ENCODE measurements around the gene ROCK1. TPM values are rescaled to one million over a fixed set of nuclear protein-coding genes. Genes with fewer than 3 reads are reported as not detected.
"Not testable (repeated sequence)": the region's sequence is repeated elsewhere in the genome, so short reads cannot be mapped to it uniquely, and the experiment has no call there.

ROCK1 gene
- total RNA-seq, 2 experiments from 2014 or later = 63.8 to 65.1 TPM

- H3K4me3 Mint-ChIP-seq = no peak overlapping the region
- H3K27me3 Mint-ChIP-seq = no peaks in the 10 kb centered on the region
- H3K9me3 Mint-ChIP-seq (ENCODE audit: low read depth) = no peaks in the 10 kb centered on the region
- no peak for DNase-seq
- H3K27ac Mint-ChIP-seq = no peak overlapping the region
- peaks cover 43% of the 10 kb centered on the region for H3K36me3 Mint-ChIP-seq
- no peak for ATAC-seq
- CTCF ChIA-PET = no interaction called here
- H3K4me1 Mint-ChIP-seq = peaks cover 7% of the 10 kb centered on the region
Measured at GRCh38 chr18:20996418-20996817, 115.2 kb downstream of the ROCK1 start.

- H3K9me3 Mint-ChIP-seq (ENCODE audit: low read depth) = no peaks in the 10 kb centered on the region
- DNase-seq = no peak
- no peak overlapping the region for H3K27ac Mint-ChIP-seq
- peaks cover 33% of the 10 kb centered on the region for H3K36me3 Mint-ChIP-seq
- CTCF ChIA-PET = no interaction called here
- no peaks in the 10 kb centered on the region for H3K27me3 Mint-ChIP-seq
- no peak overlapping the region for H3K4me3 Mint-ChIP-seq
- no peaks in the 10 kb centered on the region for H3K4me1 Mint-ChIP-seq
- no peak for ATAC-seq
Measured at GRCh38 chr18:20988726-20989125, 122.9 kb downstream of the ROCK1 start.

GRCh38 chr18:20975077-20975476, 136.5 kb downstream of the ROCK1 start:
- no peak for ATAC-seq
- Mint-ChIP-seq H3K27ac (no peak overlapping the region), H3K36me3 (peaks cover 45% of the 10 kb centered on the region), H3K9me3 (ENCODE audit: low read depth) (no peaks in the 10 kb centered on the region), H3K4me1 (no peaks in the 10 kb centered on the region), H3K4me3 (no peak overlapping the region), H3K27me3 (no peaks in the 10 kb centered on the region)
- no peak for DNase-seq
- CTCF ChIA-PET = no interaction called here

GRCh38 chr18:20971886-20972267, 139.7 kb downstream of the ROCK1 start:
- ATAC-seq (no peak), DNase-seq (no peak)
- CTCF ChIA-PET = no interaction called here
- H3K27ac Mint-ChIP-seq = no peak overlapping the region
- H3K27me3 Mint-ChIP-seq = no peaks in the 10 kb centered on the region
- no peaks in the 10 kb centered on the region for H3K9me3 Mint-ChIP-seq (ENCODE audit: low read depth)
- peaks cover 30% of the 10 kb centered on the region for H3K36me3 Mint-ChIP-seq
- no peaks in the 10 kb centered on the region for H3K4me1 Mint-ChIP-seq
- H3K4me3 Mint-ChIP-seq = no peak overlapping the region

GRCh38 chr18:20966795-20967194, 144.8 kb downstream of the ROCK1 start:
- CTCF ChIA-PET = no interaction called here
- Mint-ChIP-seq H3K36me3 (peaks cover 28% of the 10 kb centered on the region), H3K27ac (no peak overlapping the region)

GRCh38 chr18:20963027-20963426, 148.6 kb downstream of the ROCK1 start:
- Mint-ChIP-seq H3K27me3 (no peaks in the 10 kb centered on the region), H3K4me3 (no peak overlapping the region), H3K4me1 (no peaks in the 10 kb centered on the region), H3K36me3 (peaks cover 26% of the 10 kb centered on the region), H3K27ac (no peak overlapping the region), H3K9me3 (ENCODE audit: low read depth) (no peaks in the 10 kb centered on the region)
- DNase-seq = no peak
- no peak for ATAC-seq
- CTCF ChIA-PET = no interaction called here

More at GRCh38 chr18:20966795-20967194, 144.8 kb downstream of the ROCK1 start:
- no peaks in the 10 kb centered on the region for H3K9me3 Mint-ChIP-seq (ENCODE audit: low read depth)
- H3K27me3 Mint-ChIP-seq = no peaks in the 10 kb centered on the region
- no peaks in the 10 kb centered on the region for H3K4me1 Mint-ChIP-seq
- no peak overlapping the region for H3K4me3 Mint-ChIP-seq
- DNase-seq (no peak), ATAC-seq (no peak)

GRCh38 chr18:20960735-20961134, 150.9 kb downstream of the ROCK1 start:
- H3K36me3 Mint-ChIP-seq = peaks cover 24% of the 10 kb centered on the region
- CTCF ChIA-PET = no interaction called here

GRCh38 chr18:20950827-20951226, 160.8 kb downstream of the ROCK1 start:
- ATAC-seq; H3K27ac Mint-ChIP-seq; DNase-seq; CTCF ChIA-PET; H3K4me1 Mint-ChIP-seq; H3K9me3 Mint-ChIP-seq (ENCODE audit: low read depth); H3K4me3 Mint-ChIP-seq; H3K27me3 Mint-ChIP-seq: not testable (repeated sequence)
- peaks cover 14% of the 10 kb centered on the region for H3K36me3 Mint-ChIP-seq

More at GRCh38 chr18:20960735-20961134, 150.9 kb downstream of the ROCK1 start:
- Mint-ChIP-seq H3K9me3 (ENCODE audit: low read depth) (no peaks in the 10 kb centered on the region), H3K4me1 (no peaks in the 10 kb centered on the region), H3K4me3 (no peak overlapping the region), H3K27ac (no peak overlapping the region), H3K27me3 (no peaks in the 10 kb centered on the region)
- DNase-seq = no peak
- no peak for ATAC-seq

Other genes with a start within 250 kb of the ROCK1 start
- not detected for gene GREB1L, start 130.4 kb upstream of the ROCK1 start, total RNA-seq